DMS114 treated with DMSO at 0.1 percent for 48 hours (cell line): ENCODE data around the gene BCL3.
A peak's percentile ranks its signal among the peaks of the same experiment; 100 is the strongest.

ENCODE experiments used
- DNase-seq: peaks from one replicate; lab custom pipeline; 2025; ENCODE audit not compliant: unreplicated experiment; lab: John Stamatoyannopoulos, UW

BCL3 gene

DNA sequence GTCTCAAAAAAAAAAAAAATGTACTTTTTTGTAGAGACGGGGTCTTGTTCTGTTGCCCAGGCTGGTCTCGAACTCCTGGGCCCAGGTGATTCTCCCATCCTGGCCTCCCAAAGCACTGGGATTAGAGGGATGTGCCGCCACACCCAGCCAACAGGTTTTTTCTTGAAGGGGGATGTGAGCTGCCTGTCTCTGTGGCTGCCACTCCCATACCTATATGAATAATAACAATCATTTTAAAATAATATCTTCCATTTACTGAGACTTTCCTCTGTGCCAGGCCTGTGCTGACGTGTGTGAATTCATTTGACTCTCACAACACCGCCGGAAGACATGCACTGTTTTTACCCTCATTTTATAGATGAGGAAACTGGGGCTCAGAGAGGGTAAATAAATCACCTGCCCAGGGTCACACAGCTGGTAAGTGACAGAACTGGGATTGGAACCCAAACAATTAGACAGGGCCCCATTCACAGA lies 7.2 kb upstream of the BCL3 start:
- DNase-seq: no peak

GRCh38 chr19:44741841-44742329 lies 6.6 kb upstream of the BCL3 start:
- no peak for DNase-seq

DNA sequence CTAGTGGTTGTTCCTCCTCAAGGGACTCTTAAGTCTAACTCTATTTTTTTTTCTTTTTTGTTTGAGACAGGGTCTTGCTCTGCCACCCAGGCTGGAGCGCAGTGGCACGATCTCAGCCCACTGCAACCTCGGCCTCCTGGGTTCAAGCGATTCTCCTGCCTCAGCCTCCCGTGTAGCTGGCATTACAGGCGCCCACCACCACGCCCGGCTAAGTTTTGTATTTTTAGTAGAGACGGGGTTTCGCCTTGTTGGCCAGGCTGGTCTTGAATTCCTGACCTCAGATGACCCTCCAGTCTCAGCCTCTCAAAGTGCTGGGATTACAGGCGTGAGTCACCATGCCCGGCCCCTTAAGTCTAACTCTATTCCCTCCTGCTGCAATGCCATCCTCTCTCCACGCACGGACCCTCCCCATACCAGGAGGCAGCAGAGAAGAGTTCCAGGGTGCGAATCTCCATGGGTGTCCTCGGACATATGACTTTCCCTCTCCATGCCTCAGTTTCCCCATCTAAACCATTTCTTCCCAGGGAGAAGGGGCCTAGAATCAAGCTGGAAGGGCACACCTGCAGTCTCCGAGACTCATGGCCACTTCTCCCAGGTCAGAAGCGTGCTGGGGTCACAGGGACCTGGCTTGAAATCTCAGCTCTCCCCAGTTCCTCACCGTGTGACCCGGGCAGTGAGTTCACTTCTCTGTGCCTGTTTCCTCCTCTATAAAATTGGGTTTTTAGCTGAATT lies 6.0 kb upstream of the BCL3 start:
- DNase-seq: no peak

DNA sequence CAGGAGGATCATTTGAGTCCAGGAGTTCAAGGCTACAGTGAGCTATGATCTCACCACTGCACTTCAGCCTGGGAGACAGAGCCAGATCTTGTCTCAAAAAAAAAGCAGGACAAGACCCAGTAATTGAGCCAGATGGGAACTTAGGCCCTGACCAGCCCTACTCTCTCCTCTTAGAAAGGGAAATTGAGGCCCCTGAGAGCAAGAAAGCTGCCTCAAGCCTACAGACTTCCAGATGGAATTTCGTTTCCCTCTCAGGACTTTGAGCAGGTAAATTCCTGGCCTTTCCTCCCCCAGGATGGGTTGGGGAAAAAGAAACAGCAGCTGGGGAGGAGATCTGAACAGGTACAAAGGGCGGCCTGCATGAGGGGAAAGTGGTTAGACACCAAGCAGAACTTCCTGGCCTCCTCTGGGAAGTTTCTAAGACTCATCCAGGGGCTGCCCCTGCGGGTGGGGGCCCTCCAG lies 3.6 kb upstream of the BCL3 start:
- no peak for DNase-seq

GRCh38 chr19:44745341-44745831 lies 3.1 kb upstream of the BCL3 start:
- DNase-seq: no peak

DNA sequence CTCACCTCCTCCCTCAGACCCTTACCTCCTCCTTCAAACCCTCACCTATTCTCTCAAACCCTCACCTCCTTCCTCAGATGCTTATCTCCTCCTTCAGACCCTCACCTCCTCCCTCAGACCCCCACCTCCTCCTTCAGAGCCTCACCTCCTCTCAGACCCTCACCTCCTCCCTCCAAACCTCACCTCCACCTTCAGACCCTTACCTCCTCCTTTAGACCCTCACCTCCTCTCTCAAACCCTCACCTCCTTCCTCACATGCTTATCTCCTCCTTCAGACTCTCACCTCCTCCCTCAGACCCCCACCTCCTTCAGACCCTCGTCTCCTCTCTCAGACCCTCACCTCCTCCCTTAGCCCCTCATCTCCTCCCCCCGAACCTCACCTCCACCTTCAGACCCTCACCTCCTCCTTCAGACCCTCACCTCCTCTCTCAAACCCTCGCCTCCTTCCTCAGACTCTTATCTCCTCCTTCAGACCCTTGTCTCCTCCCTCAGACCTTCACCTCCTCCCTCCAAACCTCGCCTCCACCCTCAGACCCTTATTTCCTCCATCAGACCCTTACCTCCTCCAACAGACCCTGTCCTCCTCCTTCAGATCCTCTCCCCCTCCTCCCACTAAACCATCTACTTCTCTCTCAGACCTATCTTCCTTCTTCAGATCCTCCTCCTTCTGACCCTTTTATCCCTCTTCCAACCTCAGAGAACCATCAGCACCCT lies 2.5 kb upstream of the BCL3 start:
- no peak for DNase-seq

DNA sequence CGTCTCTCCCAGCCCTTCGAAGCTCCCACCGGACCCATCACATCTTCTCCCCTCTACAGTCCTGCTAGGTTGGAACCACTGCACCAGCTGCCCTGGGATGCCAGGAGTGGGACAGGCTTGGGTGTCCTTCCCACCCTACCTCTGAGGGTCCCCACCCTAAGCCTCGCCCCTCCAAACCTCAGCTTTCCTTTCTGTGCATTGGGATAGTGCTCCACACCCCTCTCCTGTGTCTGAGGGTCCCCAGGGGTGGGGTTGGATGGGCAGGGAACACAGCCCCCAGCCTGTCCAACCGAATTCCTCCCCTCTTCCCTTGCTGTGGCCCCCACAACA lies 1.9 kb upstream of the BCL3 start:
- DNase-seq: no peak

- DNase-seq: peak; percentile 31
Observed at GRCh38 chr19:44746946-44747738, 1.4 kb upstream of the BCL3 start.

DNA sequence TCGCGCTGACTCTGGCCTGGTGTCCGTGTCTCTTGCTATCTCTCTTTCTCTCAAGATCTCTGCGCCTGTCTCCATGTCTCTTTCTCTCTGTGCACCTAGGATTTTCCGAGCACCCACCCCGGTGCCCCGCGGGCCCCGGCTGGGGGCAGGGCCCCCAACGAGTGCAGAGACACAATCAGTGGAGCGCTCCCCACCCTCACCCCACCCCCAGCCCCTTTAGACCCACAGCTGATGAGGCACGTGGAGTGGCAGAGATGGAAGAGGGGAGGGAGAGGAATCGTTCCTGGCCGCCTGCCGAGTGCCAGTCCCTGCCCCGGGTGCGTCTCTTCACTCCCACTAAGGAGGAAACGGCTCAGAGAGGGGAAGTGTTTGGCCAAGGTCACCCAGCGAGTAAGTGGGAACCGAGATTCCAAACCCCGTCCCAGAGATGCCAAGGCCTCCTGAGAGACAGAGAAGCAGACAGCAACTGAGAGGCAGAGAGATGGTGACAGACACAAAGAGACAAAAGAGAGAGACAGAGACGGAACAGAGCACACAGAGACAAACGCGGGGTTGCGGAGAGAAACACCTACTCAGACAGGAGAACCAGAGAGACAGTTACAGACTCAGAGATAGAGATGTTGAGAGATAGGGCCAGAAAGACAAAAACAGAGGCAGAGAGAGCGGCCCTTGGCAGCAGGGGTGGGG lies 626 bp upstream of the BCL3 start:
- DNase-seq: no peak

- no peak for DNase-seq
Observed at GRCh38 chr19:44749292-44749691, 784 bp downstream of the BCL3 start.

DNA sequence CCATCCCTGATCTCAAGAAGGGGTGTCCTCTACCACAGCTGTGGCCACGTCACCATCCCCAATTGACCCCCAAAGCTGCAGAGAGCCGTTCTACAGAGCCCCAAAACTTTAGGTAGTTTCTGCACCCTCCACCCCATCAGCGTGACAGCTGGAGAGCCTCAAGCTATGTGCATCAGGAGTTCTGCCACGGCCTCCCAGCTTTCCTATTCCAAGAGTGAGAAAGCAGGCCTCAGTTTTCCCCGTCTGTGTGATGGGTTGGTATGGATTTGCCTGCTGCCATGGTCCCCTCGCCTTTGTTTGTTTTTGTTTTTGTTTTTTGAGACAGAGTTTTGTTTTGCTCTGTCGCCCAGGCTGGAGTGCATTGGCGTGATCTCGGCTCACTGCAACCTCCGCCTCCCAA lies 1.5 kb downstream of the BCL3 start:
- no peak for DNase-seq

DNA sequence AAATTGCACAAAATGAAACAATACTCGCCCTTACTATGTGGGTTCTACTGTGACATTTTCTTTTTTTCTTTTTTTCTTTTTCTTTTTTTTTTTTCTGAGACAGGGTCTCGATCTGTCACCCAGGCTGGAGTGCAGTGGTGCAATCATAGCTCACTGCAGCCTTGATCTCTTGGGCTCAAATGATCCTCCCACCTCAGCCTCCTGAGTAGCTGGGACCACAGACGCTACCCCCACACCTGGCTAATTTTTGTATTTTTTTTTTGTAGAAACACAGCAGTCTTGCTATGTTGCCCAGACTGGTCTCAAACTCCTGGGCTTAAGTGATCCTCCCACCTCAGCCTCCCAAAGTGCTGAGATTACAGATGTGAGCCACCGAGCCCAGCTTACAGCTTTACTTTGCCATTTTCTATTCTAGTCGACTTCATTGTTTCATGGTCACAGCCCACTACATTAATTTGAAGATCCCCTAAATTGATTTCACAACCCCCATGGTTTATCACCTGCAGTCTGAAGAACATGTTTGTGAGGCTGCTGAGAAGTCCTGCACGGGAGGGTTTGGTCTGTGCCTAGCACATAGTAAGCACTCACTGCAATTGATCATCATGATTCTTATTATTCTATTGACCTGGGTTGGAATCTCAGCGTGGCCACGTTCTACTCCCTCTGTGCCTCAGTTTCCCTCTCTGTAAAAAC lies 3.8 kb downstream of the BCL3 start:
- DNase-seq: no peak

GRCh38 chr19:44752816-44753625 lies 4.5 kb downstream of the BCL3 start:
- DNase-seq: no peak

DNA sequence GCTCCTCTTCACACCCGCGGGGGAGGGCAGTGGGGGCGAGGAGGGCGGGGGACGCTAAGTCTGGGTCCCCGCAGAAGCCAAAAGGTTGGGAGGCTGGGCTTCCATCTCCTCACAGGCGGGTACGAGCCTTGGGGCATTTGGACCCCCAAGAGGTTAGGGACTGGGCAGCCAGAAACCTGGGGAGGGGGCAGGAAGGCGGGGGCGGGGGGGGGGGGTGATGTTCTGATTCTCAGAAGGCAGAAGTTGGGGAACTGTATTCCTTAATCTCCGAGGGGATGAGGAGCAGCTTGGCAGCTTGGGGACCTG lies 5.1 kb downstream of the BCL3 start:
- DNase-seq: no peak

DNA sequence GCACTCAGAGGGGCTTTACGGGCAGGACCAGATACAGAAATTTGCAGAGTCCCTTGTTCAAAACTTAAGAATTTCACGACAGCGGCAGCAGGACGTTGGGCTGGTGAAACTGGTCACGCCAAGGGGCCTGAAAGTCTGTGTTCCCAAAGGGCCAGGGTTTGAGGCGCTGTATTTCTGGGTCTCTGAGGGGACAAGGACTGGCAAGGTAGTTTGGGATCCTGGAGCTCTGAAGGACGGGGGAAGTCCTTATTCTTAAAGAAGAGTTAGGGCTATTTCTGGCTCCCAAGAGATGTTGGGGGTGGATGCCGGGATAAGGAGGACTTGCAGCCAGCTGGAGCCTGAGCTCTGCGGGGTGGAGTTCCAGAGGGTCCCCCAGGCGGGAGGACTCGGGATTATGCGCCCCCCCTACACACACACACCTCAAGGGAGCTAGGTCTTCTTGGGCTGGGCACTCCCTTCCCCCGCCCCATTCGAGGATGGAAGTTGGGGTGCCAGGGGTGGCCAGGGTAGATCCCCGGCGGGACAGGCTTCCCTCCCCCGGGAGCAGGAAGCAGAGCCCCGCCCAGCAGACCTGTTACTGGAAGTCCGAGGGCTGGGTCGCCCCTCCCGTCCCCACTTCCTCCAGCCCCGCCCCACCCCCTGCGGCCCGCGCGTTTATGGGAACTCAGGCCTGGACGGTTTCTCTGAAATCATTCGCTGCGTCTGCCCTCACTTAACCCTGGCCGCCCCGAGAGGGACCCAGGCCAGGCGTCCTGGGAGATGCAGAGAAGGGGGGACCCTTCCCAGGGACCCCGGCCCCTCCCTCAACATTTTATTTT lies 5.6 kb downstream of the BCL3 start:
- no peak for DNase-seq

DNA sequence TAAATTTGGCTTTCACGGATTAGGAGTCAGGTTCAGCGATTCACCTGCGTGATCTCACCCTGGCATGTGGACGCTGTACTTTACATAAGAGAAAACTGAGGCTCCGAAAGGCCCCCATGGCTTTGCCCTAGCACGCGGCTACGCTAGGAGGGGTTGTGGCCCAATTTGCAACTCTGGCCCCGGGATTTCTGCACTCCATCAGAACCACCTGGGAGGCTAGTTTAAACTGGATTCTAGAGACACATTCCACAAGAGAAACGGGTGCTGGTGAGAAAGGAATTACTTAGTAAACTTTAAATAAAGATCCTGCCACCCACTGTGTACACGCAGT lies 6.2 kb downstream of the BCL3 start:
- DNase-seq: no peak

DNA sequence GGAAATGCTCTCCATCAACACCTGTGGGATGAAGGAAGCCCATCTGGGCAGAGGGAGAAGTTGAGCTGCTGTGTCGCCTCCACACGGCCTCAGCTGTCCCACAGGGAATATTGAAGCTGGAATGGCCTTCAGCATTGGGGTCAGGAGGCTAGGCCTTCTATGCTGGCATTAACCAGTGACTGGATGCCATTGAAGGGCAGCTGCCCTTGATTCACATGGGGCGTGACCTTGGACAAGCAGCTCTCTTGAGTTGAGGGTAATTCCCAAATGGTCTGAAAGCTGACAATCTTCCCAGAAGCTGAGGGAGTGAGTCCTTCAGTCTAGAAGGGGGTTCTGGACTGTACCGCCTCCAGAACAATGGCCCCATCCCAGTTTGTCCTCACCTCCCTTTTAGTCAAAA lies 6.7 kb downstream of the BCL3 start:
- DNase-seq: no peak

DNA sequence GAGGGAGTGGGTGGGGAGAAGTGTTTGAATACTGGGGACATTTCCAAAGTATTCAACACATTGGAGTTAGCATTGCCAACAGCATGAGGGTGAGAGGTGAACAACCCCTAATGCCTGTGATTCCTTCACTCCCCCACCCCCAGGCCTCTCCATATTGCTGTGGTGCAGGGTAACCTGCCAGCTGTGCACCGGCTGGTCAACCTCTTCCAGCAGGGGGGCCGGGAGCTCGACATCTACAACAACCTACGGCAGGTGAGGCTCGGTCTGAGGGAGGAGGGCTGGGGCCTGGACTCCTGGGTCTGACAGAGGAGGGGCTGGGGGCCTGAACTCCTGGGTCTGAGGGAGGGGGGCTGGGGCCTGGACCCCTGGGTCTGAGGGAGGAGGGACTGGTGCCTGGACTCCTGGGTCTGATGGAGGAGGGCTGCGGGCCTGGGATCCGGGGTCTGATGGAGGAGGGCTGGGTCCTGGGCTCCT lies 7.6 kb downstream of the BCL3 start:
- DNase-seq: no peak
